ENCODE measurements around the gene TDRD3. TPM values are rescaled to one million over a fixed set of nuclear protein-coding genes. Genes with fewer than 3 reads are reported as not detected.

Gene TDRD3
- total RNA-seq, 6 experiments from 2014 or later: 11.5 to 13.3 (median 12.3) TPM

DNA sequence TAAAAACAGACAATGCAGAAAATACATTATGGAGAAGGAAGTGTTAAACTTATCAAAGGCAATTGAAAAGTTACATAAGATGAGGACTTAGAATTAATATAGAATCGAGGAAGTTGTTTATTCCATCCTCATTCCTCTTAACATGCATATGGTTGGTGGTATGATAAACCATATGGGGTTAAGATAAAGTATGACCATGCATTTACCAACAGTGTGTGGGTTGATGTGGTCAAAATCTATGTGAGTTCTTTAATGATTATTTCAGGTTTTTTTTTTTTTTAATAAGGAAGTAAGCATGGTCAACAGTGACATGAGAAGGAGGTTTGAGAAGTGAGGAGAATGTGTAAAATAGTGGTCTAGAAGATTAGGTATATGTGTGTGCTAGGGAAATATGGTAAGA, 94.5 kb downstream of the TDRD3 start:
- Mint-ChIP-seq H3K27me3 (ENCODE audit: insufficient read depth) (no peaks in the 10 kb centered on the region), H3K4me1 (ENCODE audit: low read depth) (no peaks in the 10 kb centered on the region), H3K4me3 (no peak overlapping the region), H3K9me3 (no peaks in the 10 kb centered on the region), H3K27ac (no peak overlapping the region), H3K36me3 (ENCODE audit: low read depth) (peaks cover 32% of the 10 kb centered on the region)
- TF ChIP-seq, protein P1, sequence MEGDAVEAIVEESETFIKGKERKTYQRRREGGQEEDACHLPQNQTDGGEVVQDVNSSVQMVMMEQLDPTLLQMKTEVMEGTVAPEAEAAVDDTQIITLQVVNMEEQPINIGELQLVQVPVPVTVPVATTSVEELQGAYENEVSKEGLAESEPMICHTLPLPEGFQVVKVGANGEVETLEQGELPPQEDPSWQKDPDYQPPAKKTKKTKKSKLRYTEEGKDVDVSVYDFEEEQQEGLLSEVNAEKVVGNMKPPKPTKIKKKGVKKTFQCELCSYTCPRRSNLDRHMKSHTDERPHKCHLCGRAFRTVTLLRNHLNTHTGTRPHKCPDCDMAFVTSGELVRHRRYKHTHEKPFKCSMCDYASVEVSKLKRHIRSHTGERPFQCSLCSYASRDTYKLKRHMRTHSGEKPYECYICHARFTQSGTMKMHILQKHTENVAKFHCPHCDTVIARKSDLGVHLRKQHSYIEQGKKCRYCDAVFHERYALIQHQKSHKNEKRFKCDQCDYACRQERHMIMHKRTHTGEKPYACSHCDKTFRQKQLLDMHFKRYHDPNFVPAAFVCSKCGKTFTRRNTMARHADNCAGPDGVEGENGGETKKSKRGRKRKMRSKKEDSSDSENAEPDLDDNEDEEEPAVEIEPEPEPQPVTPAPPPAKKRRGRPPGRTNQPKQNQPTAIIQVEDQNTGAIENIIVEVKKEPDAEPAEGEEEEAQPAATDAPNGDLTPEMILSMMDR (IDR thresholded peaks at IDR 0.05): no peak
- no peak for DNase-seq

DNA sequence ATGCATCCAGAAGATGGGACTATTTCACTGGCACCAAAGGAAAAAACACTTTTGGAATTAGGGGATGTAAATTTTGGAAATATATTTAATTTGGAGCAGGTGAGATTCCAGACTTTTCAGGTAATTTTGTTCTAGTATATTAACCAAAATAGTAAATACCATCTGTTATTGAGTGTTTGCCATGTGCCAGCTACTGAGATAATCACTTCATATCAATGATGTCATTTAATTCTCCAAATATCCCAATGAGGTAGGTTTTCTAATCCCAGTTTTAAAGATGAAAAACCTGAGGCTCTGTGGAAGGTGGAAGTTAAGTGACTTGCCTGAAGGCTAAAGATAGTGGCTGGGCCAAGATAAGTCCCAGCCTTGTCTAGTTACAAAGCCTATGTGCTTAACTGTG, 95.2 kb downstream of the TDRD3 start:
- TF ChIP-seq, protein P1 (IDR thresholded peaks at IDR 0.05): no peak
- no peaks in the 10 kb centered on the region for H3K27me3 Mint-ChIP-seq (ENCODE audit: insufficient read depth)
- no peaks in the 10 kb centered on the region for H3K4me1 Mint-ChIP-seq (ENCODE audit: low read depth)
- no peak overlapping the region for H3K27ac Mint-ChIP-seq
- no peak for DNase-seq
- peaks cover 35% of the 10 kb centered on the region for H3K36me3 Mint-ChIP-seq (ENCODE audit: low read depth)
- no peaks in the 10 kb centered on the region for H3K9me3 Mint-ChIP-seq
- H3K4me3 Mint-ChIP-seq: no peak overlapping the region

DNA sequence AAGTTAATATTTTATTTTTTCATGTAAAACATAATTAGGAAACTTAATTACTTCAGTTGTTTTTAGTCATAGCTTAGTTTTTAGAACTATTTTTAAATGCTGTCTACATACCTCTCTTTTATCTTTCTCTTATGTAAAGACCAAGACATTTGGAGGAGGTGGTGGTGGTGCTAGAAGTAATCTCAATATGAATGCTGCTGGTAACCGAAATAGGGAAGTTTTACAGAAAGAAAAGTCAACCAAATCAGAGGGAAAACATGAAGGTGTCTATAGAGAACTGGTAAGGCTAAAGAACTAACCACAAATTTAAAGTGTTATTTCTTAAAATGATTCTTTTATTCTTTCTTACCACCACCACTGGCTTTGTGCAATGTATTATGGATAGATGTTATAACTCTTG, 97.3 kb downstream of the TDRD3 start:
- TF ChIP-seq, protein P1 (IDR thresholded peaks at IDR 0.05): no peak

DNA sequence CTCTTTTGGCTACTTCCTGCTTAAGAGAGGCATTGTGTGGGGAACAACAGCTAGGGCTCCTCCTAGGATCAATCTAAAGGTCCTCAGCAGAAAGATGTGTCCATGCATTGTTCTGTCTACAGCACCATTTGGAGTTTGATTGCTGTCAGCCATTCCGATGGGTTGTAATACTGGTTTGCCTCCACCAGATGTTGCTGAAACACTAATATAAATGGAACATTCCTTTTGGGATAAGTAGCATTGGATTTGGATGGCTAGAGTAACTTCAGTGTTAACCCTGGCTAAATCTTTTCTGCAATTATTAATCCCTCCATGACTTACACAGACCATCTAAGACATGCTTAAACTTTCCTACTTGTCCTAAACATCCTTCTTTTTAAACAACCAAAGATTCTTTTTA, 104.2 kb downstream of the TDRD3 start:
- Mint-ChIP-seq H3K27ac (no peak overlapping the region), H3K9me3 (peaks cover 31% of the 10 kb centered on the region), H3K36me3 (ENCODE audit: low read depth) (peaks cover 72% of the 10 kb centered on the region), H3K27me3 (ENCODE audit: insufficient read depth) (no peaks in the 10 kb centered on the region), H3K4me3 (no peak overlapping the region), H3K4me1 (ENCODE audit: low read depth) (no peaks in the 10 kb centered on the region)
- DNase-seq: no peak
- TF ChIP-seq, protein P1 (IDR thresholded peaks at IDR 0.05): no peak

More for the DNA sequence above, 97.3 kb downstream of the TDRD3 start:
- H3K4me3 Mint-ChIP-seq: no peak overlapping the region
- H3K4me1 Mint-ChIP-seq (ENCODE audit: low read depth): no peaks in the 10 kb centered on the region
- peaks cover 1% of the 10 kb centered on the region; the same call in 1 of the 2 replicates for H3K9me3 Mint-ChIP-seq
- H3K36me3 Mint-ChIP-seq (ENCODE audit: low read depth): peaks cover 37% of the 10 kb centered on the region
- no peaks in the 10 kb centered on the region for H3K27me3 Mint-ChIP-seq (ENCODE audit: insufficient read depth)
- H3K27ac Mint-ChIP-seq: no peak overlapping the region
- no peak for DNase-seq

DNA sequence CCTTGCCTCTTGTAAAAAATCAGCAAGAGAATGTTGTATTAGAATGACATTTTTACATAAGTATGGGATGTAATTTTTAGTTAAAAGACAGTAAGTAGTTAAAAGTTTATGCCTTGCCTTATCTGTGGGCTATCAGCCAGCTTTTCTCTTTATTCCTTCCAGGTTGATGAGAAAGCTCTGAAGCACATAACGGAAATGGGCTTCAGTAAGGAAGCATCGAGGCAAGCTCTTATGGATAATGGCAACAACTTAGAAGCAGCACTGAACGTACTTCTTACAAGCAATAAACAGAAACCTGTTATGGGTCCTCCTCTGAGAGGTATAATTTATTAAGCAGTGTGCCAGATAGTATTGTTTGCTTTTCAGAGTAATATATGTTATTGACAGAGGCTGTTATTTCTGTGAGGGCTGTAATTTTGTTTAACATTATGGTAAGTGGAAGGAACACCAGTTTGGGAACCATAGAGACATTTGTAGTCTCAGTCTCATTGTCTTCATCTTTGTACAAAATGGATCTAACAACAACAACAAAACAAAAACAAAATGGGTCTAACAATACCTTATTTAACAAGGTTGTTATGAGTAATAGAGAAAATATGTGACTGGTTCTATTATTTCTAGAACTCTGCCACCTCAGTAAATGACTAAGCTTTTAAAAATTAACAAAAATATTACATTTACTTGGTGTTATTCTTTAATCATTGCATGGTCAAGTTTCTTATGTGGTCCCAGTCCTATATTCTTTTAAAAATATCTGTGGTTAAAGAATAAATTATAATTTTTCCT, 112.8 kb downstream of the TDRD3 start:
- H3K27me3 Mint-ChIP-seq (ENCODE audit: insufficient read depth): no peaks in the 10 kb centered on the region
- H3K4me1 Mint-ChIP-seq (ENCODE audit: low read depth): peaks cover 13% of the 10 kb centered on the region
- H3K4me3 Mint-ChIP-seq: no peak overlapping the region
- no peaks in the 10 kb centered on the region for H3K9me3 Mint-ChIP-seq
- DNase-seq: peak; percentile 1
- peaks cover 38% of the 10 kb centered on the region for H3K36me3 Mint-ChIP-seq (ENCODE audit: low read depth)
- TF ChIP-seq, protein P1 (IDR thresholded peaks at IDR 0.05): no peak
- peak overlapping the region; percentile 39; the same call in 1 of the 2 replicates for H3K27ac Mint-ChIP-seq
